Heart left ventricle (tissue), 16 donors: ENCODE results near the gene BTBD6. TPM values are rescaled to one million over a fixed set of nuclear protein-coding genes. Genes with fewer than 3 reads are reported as not detected.

ENCODE experiments used
- ATAC-seq, 4 donors: fragments of 200-7000 bp; cut with Tn5 transposase; one replicate each; pipeline ENCODE4 v1.9.1; 2020 to 2022; ENCODE audit warnings: moderate library complexity in 4 of 4, mild to moderate bottlenecking in 3 of 4, moderate number of reproducible peaks in 1 of 4
- DNase-seq, 5 donors: peaks; one replicate each; pipeline ENCODE4 v3.0.0-alpha.2; 2020
- H3K27ac ChIP-seq, 12 donors: fragments of 200-600 bp; sonication (generic) in 4 of 12; one replicate each; pipeline versions ENCODE4 v1.5.0 to v1.8.0; 2016 to 2022; ENCODE audit warnings: mild to moderate bottlenecking in 2 of 12
- H3K27me3 ChIP-seq, 9 donors: fragments of 200-600 bp; sonication (generic) in 2 of 9; one replicate each; pipeline versions ENCODE4 v1.5.1 to v1.8.0; 2016 to 2022; ENCODE audit warnings: mild to moderate bottlenecking in 3 of 9
- H3K36me3 ChIP-seq, 9 donors: fragments of 200-600 bp; sonication (generic) in 2 of 9; one replicate each; pipeline versions ENCODE4 v1.5.0 to v1.8.0; 2018 to 2022; ENCODE audit warnings: mild to moderate bottlenecking in 2 of 9
- H3K4me1 ChIP-seq, 12 donors: fragments of 200-600 bp; sonication (generic) in 4 of 12; one replicate each; pipeline versions ENCODE4 v1.5.0 to v1.8.0; 2016 to 2022; ENCODE audit warnings: mild to moderate bottlenecking in 3 of 12
- H3K4me3 ChIP-seq, 12 donors: fragments of 200-600 bp; sonication (generic) in 4 of 12; one replicate each; pipeline versions ENCODE4 v1.5.0 to v1.8.0; 2017 to 2022; ENCODE audit warnings: mild to moderate bottlenecking in 9 of 12, moderate library complexity in 4 of 12
- H3K9me3 ChIP-seq, 12 donors: fragments of 200-600 bp; sonication (generic) in 4 of 12; one replicate each; pipeline versions ENCODE4 v1.5.0 to v1.8.0; 2016 to 2022; ENCODE audit warnings: mild to moderate bottlenecking in 1 of 12
- POLR2A ChIP-seq, 2 donors: fragments of 450-650 bp; IDR thresholded peaks; one replicate each; pipeline ENCODE4 v1.6.1; 2017; ENCODE audit warnings: antibody characterized with exemption in 2 of 2, mild to moderate bottlenecking in 2 of 2, moderate library complexity in 2 of 2
- WGBS, 4 donors: extraction: QIAGEN DNeasy Blood & Tissue Kit in 2 of 4; methylation state at CpG; one replicate each; pipeline versions ENCODE4 v1.1.5 to v1.1.7; 2013 to 2018; 5-methylcytosine and 5-hydroxymethylcytosine counted together
- intact Hi-C, 10 donors: fragments of 100-400 bp; cut with DNase I; formaldehyde crosslinking; loops; one replicate each; pipeline versions ENCODE4 v1.11.1 to v1.14.2; 2022
- polyA plus RNA-seq, 2 donors: library from polyadenylated mRNA; stranded (reverse); fragments of 200-250 nt; gene quantifications; one replicate each; pipeline ENCODE4 v1.2.3, GENCODE V29; 2013
- total RNA-seq, 9 donors: library from RNA; depleted of rRNA in 2 of 9; stranded (reverse); fragments of >200 nt in 2 of 9; fragmentation: NEBNext Ultra II Directional in 3 of 9; extraction: Animal tissue kit (Norgen Biotek cat#: 25700) in 3 of 9; gene quantifications; one replicate each; pipeline versions ENCODE4 v1.1.0 to v1.2.4, GENCODE V29; 2016 to 2023
- TF ChIP-seq, protein P1 (sequence below), 12 donors: fragments of 200-600 bp; sonication (generic) in 4 of 12; IDR thresholded peaks; one replicate each; pipeline versions ENCODE4 v1.5.0 to v1.8.0; 2018 to 2022; ENCODE audit warnings: antibody characterized with exemption in 12 of 12, mild to moderate bottlenecking in 5 of 12
- donor health status: ischemic (EF 13 %, LVEDD 7.1; RV severe dilation, severe dysfunction).
- donor health status: healthy with polysubstance abuse.
- donor health status: DM: no; HTN: yes; CAD: no.
- donor health status: DM: no; HTN: no; CAD: no.
- donor health status: ischemic (EF 25% LVEDD 6.9; RV normal size, moderate dysfunction).
- donor health status: ischemic (EF 25% LVEDD 5.7; RV mildly dilated, moderate dysfunction).
- donor health status: healthy.
- donor health status: DM: yes; HTN: yes; CAD: no.
- donor health status: ischemic (EF 35%, LVEDD 5.7; RV mildly dilated, moderate dysfunction).
- donor health status: nonischemic (EF 11% LVEDD 7.7; RV severe dilation, severe dysfunction).
- donor health status: DM: yes; HTN: yes; CAD: no.
- donor health status: PGD.
- donor health status: ischemic (EF 29% LVEDD 5.4; RV normal size, mild dysfunction).
- donor health status: nonischemic (EF 23%, LVEDD 6.1; RV moderate dilation, normal function).

BTBD6 gene
- total and polyA plus RNA-seq, 11 donors = 28.8 to 56.3 (median 36.9) TPM

DNA sequence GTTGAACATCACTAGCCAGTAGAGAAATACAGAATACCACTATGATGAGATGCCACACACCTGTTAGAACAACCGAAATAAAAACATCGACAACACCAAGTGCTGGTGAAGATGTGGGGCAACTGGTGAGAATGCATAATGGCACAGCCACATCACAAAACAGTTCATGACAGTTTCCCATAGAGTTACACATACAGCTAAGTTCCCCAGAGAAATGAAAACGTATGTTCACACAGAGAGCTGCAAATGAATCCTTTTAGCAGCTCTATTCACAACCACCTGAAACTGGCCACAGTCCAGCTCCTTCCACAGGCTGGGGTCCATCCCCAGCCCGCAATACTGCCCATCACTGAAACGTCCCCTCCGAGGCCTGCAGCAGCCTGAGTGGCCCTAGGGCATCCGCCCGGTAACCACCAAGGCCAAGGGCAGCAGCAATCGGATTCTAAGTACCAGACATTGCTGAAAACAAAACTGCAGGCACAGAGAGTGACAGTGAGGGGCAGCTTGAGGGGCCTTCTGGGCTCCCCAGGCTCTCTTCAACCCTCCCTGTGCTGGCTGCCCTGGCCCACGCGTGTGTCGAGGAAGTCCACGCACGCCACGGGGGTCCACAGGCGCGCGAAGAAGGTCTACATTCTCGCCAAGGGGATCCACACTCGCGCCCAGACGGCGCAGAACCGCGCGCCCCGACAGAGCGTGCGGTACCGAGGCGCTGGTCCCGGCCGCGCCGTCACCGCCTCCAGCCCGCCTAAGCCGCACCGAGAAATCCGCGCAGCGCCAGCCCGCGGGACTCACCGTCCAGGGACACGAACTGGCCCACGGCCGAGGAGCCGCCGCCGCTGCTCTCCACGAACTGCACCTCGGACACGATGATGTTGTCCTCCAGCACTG is 51.6 kb downstream of the BTBD6 start:
- 6 to 40% (median 8%) methylated on average over 9 to 54 of the region's 54 CpGs for WGBS, 4 donors
- H3K4me1 ChIP-seq = peaks cover 0 to 36% (median 18%) of the 10 kb centered on the region in 12 donors
- TF ChIP-seq, protein P1, sequence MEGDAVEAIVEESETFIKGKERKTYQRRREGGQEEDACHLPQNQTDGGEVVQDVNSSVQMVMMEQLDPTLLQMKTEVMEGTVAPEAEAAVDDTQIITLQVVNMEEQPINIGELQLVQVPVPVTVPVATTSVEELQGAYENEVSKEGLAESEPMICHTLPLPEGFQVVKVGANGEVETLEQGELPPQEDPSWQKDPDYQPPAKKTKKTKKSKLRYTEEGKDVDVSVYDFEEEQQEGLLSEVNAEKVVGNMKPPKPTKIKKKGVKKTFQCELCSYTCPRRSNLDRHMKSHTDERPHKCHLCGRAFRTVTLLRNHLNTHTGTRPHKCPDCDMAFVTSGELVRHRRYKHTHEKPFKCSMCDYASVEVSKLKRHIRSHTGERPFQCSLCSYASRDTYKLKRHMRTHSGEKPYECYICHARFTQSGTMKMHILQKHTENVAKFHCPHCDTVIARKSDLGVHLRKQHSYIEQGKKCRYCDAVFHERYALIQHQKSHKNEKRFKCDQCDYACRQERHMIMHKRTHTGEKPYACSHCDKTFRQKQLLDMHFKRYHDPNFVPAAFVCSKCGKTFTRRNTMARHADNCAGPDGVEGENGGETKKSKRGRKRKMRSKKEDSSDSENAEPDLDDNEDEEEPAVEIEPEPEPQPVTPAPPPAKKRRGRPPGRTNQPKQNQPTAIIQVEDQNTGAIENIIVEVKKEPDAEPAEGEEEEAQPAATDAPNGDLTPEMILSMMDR (IDR thresholded peaks at IDR 0.05) = no peak
- TF ChIP-seq POLR2A (IDR thresholded peaks at IDR 0.05) = no peak
- H3K36me3 ChIP-seq = no peaks in the 10 kb centered on the region
- H3K27ac ChIP-seq = peak overlapping the region; percentile 85 to 99 (median 94)
- intact Hi-C loops = loop anchor here in 3 of 10 donors (2.0 to 5.0 kb wide), 3 partner anchors 15 to 192 kb away; partner anchors contain the start of genes PACS2 (in 1 of the 3) and TEDC1 (in 1 of the 3)
- peak overlapping the region; percentile 61 to 98 (median 88) for H3K4me3 ChIP-seq
- no peaks in the 10 kb centered on the region for H3K9me3 ChIP-seq
- no peaks in the 10 kb centered on the region for H3K27me3 ChIP-seq
- ATAC-seq = peak in 2 of 4 donors; percentile 0 to 1
- peak in 4 of 5 donors; percentile 44 to 77 (median 56) for DNase-seq

Other genes starting within 250 kb of the BTBD6 start
- 1 to 10 TPM; 1.4 to 6.0 (median 2.4) TPM for gene CDCA4, start 227.4 kb upstream of the BTBD6 start, total RNA-seq
- gene CDCA4, start 227.4 kb upstream of the BTBD6 start, polyA plus RNA-seq = 1 to 10 TPM; 2.3 to 3.3 TPM
- gene GPR132, start 183.1 kb upstream of the BTBD6 start, total RNA-seq = 1 to 10 TPM in 3 of 9 donors, under 1 TPM in 6; 0.27 to 5.3 (median 0.77) TPM
- gene GPR132, start 183.1 kb upstream of the BTBD6 start, polyA plus RNA-seq = under 1 TPM; 0.50 to 0.51 TPM
- gene JAG2, start 79.8 kb upstream of the BTBD6 start, total RNA-seq = 10 to 100 TPM; 20.4 to 62.4 (median 28.6) TPM
- 10 to 100 TPM; 19.1 to 25.2 TPM for gene JAG2, start 79.8 kb upstream of the BTBD6 start, polyA plus RNA-seq
- 10 to 100 TPM; 16.7 to 48.9 (median 23.8) TPM for gene NUDT14, start 67.2 kb upstream of the BTBD6 start, total RNA-seq
- 10 to 100 TPM; 14.3 to 29.6 TPM for gene NUDT14, start 67.2 kb upstream of the BTBD6 start, polyA plus RNA-seq
- gene BRF1, start 52.5 kb downstream of the BTBD6 start, total RNA-seq = 10 to 100 TPM; 13.3 to 25.3 (median 18.7) TPM
- gene BRF1, start 52.5 kb downstream of the BTBD6 start, polyA plus RNA-seq = 10 to 100 TPM; 17.1 to 19.4 TPM
- 10 to 100 TPM; 47.3 to 90.3 (median 60.8) TPM for gene PACS2, start 66.2 kb downstream of the BTBD6 start, total RNA-seq
- 10 to 100 TPM; 50.7 to 78.7 TPM for gene PACS2, start 66.2 kb downstream of the BTBD6 start, polyA plus RNA-seq
- gene TEX22, start 150.0 kb downstream of the BTBD6 start, total RNA-seq = 1 to 10 TPM in 1 of 9 donors, under 1 TPM in 6, not detected in 2; 0.14 to 1.8 (median 0.82) TPM
- gene TEX22, start 150.0 kb downstream of the BTBD6 start, polyA plus RNA-seq = under 1 TPM in 1 of 2 donors, not detected in 1; 0.06 TPM
- gene MTA1, start 171.3 kb downstream of the BTBD6 start, total RNA-seq = 100 to 1,000 TPM in 7 of 9 donors, 10 to 100 TPM in 2; 71.8 to 169 (median 109) TPM
- 100 to 1,000 TPM; 103 to 191 TPM for gene MTA1, start 171.3 kb downstream of the BTBD6 start, polyA plus RNA-seq
- gene CRIP2, start 226.3 kb downstream of the BTBD6 start, total RNA-seq = 1,000 to 10,000 TPM in 2 of 9 donors, 100 to 1,000 TPM in 7; 695 to 1,715 (median 851) TPM
- 1,000 to 10,000 TPM in 1 of 2 donors, 100 to 1,000 TPM in 1; 829 to 1,402 TPM for gene CRIP2, start 226.3 kb downstream of the BTBD6 start, polyA plus RNA-seq
- 100 to 1,000 TPM in 1 of 9 donors, 10 to 100 TPM in 8; 12.1 to 195 (median 56.9) TPM for gene CRIP1, start 238.4 kb downstream of the BTBD6 start, total RNA-seq
- gene CRIP1, start 238.4 kb downstream of the BTBD6 start, polyA plus RNA-seq = 100 to 1,000 TPM in 1 of 2 donors, 10 to 100 TPM in 1; 81.1 to 109 TPM
- gene TEDC1, start 242.7 kb downstream of the BTBD6 start, total RNA-seq = 10 to 100 TPM in 1 of 9 donors, 1 to 10 TPM in 7, under 1 TPM in 1; 0.94 to 12.4 (median 3.2) TPM
- gene TEDC1, start 242.7 kb downstream of the BTBD6 start, polyA plus RNA-seq = 1 to 10 TPM; 4.8 to 6.7 TPM